ENCODE measurements around the gene OSBPL8.

DNA sequence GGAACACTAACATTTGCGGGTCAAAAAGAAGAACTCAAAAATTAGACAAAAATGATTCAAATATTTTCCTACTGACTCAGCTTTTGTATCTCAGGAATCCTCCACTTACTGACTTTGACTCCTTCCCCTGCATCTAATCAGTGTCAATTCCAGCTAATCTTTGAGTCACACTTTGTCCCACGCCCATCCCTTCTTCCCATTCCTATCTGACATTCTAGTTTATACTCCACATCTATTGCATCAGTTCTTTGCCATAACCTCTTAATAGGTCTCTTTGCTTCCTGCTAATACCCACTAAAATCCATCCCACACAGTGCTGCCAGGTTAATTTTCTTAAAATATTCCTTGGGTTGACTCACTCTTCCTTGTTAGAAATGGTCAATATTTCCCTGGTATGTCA lies 230.4 kb downstream of the OSBPL8 start:
- TF ChIP-seq, protein P1, sequence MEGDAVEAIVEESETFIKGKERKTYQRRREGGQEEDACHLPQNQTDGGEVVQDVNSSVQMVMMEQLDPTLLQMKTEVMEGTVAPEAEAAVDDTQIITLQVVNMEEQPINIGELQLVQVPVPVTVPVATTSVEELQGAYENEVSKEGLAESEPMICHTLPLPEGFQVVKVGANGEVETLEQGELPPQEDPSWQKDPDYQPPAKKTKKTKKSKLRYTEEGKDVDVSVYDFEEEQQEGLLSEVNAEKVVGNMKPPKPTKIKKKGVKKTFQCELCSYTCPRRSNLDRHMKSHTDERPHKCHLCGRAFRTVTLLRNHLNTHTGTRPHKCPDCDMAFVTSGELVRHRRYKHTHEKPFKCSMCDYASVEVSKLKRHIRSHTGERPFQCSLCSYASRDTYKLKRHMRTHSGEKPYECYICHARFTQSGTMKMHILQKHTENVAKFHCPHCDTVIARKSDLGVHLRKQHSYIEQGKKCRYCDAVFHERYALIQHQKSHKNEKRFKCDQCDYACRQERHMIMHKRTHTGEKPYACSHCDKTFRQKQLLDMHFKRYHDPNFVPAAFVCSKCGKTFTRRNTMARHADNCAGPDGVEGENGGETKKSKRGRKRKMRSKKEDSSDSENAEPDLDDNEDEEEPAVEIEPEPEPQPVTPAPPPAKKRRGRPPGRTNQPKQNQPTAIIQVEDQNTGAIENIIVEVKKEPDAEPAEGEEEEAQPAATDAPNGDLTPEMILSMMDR (IDR thresholded peaks at IDR 0.05 in 4 of 5, conservative IDR thresholded peaks at IDR 0.05 in 1 of 5), result no peak
- TF ChIP-seq POLR2A (IDR thresholded peaks at IDR 0.05), result no peak
